Liver (tissue), 9 donors: ENCODE measurements around the gene ZNF786. TPM values are rescaled to one million over a fixed set of nuclear protein-coding genes. Genes with fewer than 3 reads are reported as not detected.
"Not testable (repeated sequence)": the region's sequence is repeated elsewhere in the genome, so short reads cannot be mapped to it uniquely, and the experiment has no call there.

Experiments used
- DNase-seq: peaks from one replicate; pipeline ENCODE4 v3.0.0-alpha.2; 2017; ENCODE audit warnings: low spot score
- H3K27ac ChIP-seq, 2 donors: one replicate each; pipeline ENCODE4 v1.7.0; 2013; ENCODE audit warnings: inconsistent platforms in 2 of 2, low read length in 2 of 2, control low read depth in 1 of 2, low read depth in 1 of 2, mild to moderate bottlenecking in 1 of 2
- H3K27me3 ChIP-seq, 4 donors: one replicate each; pipeline versions ENCODE4 v1.6.1 to v1.7.0; 2013; ENCODE audit warnings: low read length in 3 of 4, inconsistent platforms in 1 of 4, mild to moderate bottlenecking in 1 of 4, moderate library complexity in 1 of 4; ENCODE audit not compliant: control insufficient read depth in 4 of 4, insufficient read depth in 4 of 4
- H3K36me3 ChIP-seq, 4 donors: one replicate each; pipeline versions ENCODE4 v1.6.1 to v1.7.0; 2013; ENCODE audit warnings: low read length in 3 of 4, mild to moderate bottlenecking in 3 of 4, low read depth in 1 of 4, moderate library complexity in 1 of 4; ENCODE audit not compliant: control insufficient read depth in 4 of 4, insufficient read depth in 3 of 4
- H3K4me1 ChIP-seq, 4 donors: one replicate each; pipeline versions ENCODE4 v1.6.1 to v1.7.0; 2013; ENCODE audit warnings: low read length in 3 of 4, mild to moderate bottlenecking in 3 of 4, moderate library complexity in 1 of 4; ENCODE audit not compliant: control insufficient read depth in 4 of 4, insufficient read depth in 4 of 4
- H3K4me3 ChIP-seq, 3 donors: one replicate each; pipeline versions ENCODE4 v1.6.1 to v1.7.0; 2013; ENCODE audit warnings: low read length in 3 of 3, control low read depth in 1 of 3, low read depth in 1 of 3, mild to moderate bottlenecking in 1 of 3
- H3K9ac ChIP-seq, 2 donors: one replicate each; pipeline ENCODE4 v1.7.0; 2013; ENCODE audit warnings: low read length in 2 of 2, mild to moderate bottlenecking in 2 of 2, moderate library complexity in 2 of 2, control low read depth in 1 of 2, low read depth in 1 of 2
- H3K9me3 ChIP-seq, 4 donors: one replicate each; pipeline versions ENCODE4 v1.6.1 to v1.7.0; 2013; ENCODE audit warnings: low read length in 3 of 4; ENCODE audit not compliant: control insufficient read depth in 4 of 4
- EGR1 ChIP-seq, 2 donors: IDR thresholded peaks; 2 replicates each; pipeline ENCODE4 v1.6.1; 2016 to 2018; ENCODE audit warnings: antibody characterized with exemption in 2 of 2, low read depth in 2 of 2
- GABPA ChIP-seq, 2 donors: IDR thresholded peaks in 1 of 2; conservative IDR thresholded peaks in 1 of 2; 2 replicates each; pipeline ENCODE4 v1.6.1; 2016; ENCODE audit warnings: antibody characterized with exemption in 2 of 2, mild to moderate bottlenecking in 1 of 2, moderate library complexity in 1 of 2
- HNF4A ChIP-seq, 2 donors: conservative IDR thresholded peaks; 2 replicates each; pipeline ENCODE4 v1.6.1; 2016; ENCODE audit warnings: antibody characterized with exemption in 2 of 2, mild to moderate bottlenecking in 2 of 2
- NR2F2 ChIP-seq: IDR thresholded peaks from 2 replicates; pipeline ENCODE4 v1.6.1; 2016; ENCODE audit warnings: antibody characterized with exemption
- RXRA ChIP-seq, 2 donors: IDR thresholded peaks; 2 replicates each; pipeline ENCODE4 v1.6.1; 2017 to 2018; ENCODE audit warnings: antibody characterized with exemption in 2 of 2, mild to moderate bottlenecking in 1 of 2
- TAF1 ChIP-seq: conservative IDR thresholded peaks from 2 replicates; pipeline ENCODE4 v1.6.1; 2016; ENCODE audit warnings: antibody characterized with exemption, mild to moderate bottlenecking
- YY1 ChIP-seq: IDR thresholded peaks from 2 replicates; pipeline ENCODE4 v1.6.1; 2016; ENCODE audit warnings: antibody characterized with exemption, mild to moderate bottlenecking
- WGBS: extraction: QIAGEN DNeasy Blood & Tissue Kit; methylation state at CpG from one replicate; pipeline ENCODE4 v1.1.7; 2013; 5-methylcytosine and 5-hydroxymethylcytosine counted together
- polyA plus RNA-seq, 2 donors: library from polyadenylated mRNA; stranded (reverse) in 1 of 2; unstranded in 1 of 2; fragments of 200-250 nt in 1 of 2; fragments of >200 nt in 1 of 2; fragmentation: Nextera tagmentation in 1 of 2; extraction: Ambion mirVana in 1 of 2; gene quantifications; one replicate each; pipeline versions ENCODE4 v1.2.1 to v1.2.3, GENCODE V29; 2013 to 2015
- total RNA-seq, 2 donors: library from RNA; depleted of rRNA; stranded (reverse); fragments of >200 nt; gene quantifications; one replicate each; pipeline ENCODE4 v1.2.3, GENCODE V29; 2014
- TF ChIP-seq, protein P1 (sequence below): IDR thresholded peaks from 2 replicates; pipeline ENCODE4 v1.6.1; 2016; ENCODE audit warnings: antibody characterized with exemption
- TF ChIP-seq, protein P2 (sequence below): IDR thresholded peaks from 2 replicates; pipeline ENCODE4 v1.6.1; 2016; ENCODE audit warnings: antibody characterized with exemption, mild to moderate bottlenecking
- donor health status: healthy.
- donor health status: healthy.
- donor health status: healthy.
- donor health status: healthy.
- donor health status: healthy.

The ZNF786 gene
- total and polyA plus RNA-seq, 4 donors, result 1.0 to 5.9 (median 2.3) TPM

DNA sequence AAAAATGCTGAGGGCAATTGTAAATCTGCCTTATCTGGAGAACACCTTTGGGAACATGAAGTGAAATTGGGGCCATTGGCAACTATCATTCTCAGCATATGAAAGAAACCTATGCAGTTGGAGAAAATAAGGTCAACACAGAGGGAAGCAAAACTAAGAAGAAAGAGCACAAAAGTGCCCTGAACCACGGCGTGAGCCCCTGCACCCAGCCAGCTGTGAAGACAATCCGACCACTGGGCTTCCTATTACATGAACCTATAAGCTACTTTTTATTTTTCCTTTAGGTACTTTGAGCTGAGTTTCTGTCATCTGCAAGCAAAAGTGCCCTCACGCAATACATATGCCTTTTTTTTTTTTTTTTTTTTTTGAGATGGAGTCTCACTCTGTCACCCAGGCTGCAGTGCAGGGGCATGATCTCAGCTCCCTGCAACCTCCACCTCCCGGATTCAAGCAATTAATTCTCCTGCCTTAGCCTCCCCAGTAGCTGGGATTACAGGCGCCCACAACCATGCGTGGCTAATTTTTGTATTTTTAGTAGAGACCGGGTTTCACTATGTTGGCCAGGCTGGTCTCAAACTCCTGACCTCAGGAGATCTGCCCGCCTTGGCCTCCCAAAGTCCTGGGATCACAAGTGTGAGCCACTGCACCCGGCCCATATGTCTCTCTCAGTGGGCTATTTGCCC is 28.2 kb downstream of the ZNF786 start:
- H3K4me3 ChIP-seq, H3K4me1 ChIP-seq, H3K27ac ChIP-seq, H3K9ac ChIP-seq, H3K9me3 ChIP-seq, H3K27me3 ChIP-seq, DNase-seq, H3K36me3 ChIP-seq: not testable (repeated sequence)
- 94% methylated on average over 10 of the region's 10 CpGs for WGBS

DNA sequence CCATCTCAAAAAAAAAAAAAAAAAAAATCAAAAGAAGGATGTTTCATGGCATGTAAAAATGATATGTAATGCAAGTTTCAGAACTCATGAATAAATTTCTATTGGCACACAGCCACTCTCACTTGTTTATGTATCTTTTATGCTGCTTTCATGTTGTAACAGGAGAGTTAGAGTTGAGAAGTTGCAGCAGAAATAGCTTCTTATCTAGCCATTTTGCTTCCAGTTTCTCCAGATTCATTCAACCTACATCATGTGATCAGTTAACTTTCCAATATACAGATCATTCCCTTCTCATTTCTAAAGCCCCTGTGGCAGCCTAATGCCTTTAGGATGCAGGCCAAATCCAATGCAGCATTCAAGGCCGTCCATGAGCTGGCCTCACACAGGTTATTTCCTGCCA is 30.4 kb downstream of the ZNF786 start:
- WGBS, result 84% methylated on average over 1 of the region's 1 CpG
- Histone ChIP-seq H3K9ac (no peak overlapping the region), H3K27me3 (no peaks in the 10 kb centered on the region), H3K4me1 (no peaks in the 10 kb centered on the region), H3K4me3 (no peak overlapping the region), H3K9me3 (no peaks in the 10 kb centered on the region), H3K27ac (no peak overlapping the region), H3K36me3 (no peaks in the 10 kb centered on the region)
- TF ChIP-seq TAF1 (no peak), RXRA (IDR thresholded peaks at IDR 0.05) (no peak), HNF4A (conservative IDR thresholded peaks at IDR 0.05) (no peak), EGR1 (IDR thresholded peaks at IDR 0.05; ENCODE audit: low read depth in 2 of 2) (no peak)
- DNase-seq, result no peak

DNA sequence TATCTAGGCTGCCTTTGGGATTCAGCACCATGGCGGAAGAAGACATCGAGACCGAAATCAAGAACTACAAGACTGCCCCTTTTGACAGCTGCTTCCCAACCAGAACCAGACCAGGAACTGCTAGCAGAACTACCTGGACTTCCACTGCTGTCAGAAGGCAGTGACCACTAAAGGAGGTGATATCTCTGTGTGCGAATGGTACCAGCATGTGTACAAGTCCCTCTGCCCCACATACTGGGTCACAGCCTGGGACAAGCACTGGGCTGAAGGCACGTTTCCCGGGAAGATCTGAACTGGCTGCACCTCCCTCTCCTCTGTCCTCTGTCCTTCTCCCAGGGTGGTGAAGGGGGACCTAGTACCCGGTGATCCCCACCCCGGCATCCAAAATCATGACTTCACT is 36.6 kb downstream of the ZNF786 start:
- DNase-seq, result no peak
- H3K4me3 ChIP-seq, result no peak overlapping the region
- H3K27me3 ChIP-seq, result no peaks in the 10 kb centered on the region
- 92% methylated on average over 8 of the region's 8 CpGs for WGBS
- no peaks in the 10 kb centered on the region for H3K9me3 ChIP-seq
- no peak overlapping the region for H3K27ac ChIP-seq
- H3K9ac ChIP-seq, result no peak overlapping the region
- TF ChIP-seq, protein P1, sequence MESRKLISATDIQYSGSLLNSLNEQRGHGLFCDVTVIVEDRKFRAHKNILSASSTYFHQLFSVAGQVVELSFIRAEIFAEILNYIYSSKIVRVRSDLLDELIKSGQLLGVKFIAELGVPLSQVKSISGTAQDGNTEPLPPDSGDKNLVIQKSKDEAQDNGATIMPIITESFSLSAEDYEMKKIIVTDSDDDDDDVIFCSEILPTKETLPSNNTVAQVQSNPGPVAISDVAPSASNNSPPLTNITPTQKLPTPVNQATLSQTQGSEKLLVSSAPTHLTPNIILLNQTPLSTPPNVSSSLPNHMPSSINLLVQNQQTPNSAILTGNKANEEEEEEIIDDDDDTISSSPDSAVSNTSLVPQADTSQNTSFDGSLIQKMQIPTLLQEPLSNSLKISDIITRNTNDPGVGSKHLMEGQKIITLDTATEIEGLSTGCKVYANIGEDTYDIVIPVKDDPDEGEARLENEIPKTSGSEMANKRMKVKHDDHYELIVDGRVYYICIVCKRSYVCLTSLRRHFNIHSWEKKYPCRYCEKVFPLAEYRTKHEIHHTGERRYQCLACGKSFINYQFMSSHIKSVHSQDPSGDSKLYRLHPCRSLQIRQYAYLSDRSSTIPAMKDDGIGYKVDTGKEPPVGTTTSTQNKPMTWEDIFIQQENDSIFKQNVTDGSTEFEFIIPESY, result no peak
- no peak for TF ChIP-seq NR2F2
- TF ChIP-seq, protein P2, sequence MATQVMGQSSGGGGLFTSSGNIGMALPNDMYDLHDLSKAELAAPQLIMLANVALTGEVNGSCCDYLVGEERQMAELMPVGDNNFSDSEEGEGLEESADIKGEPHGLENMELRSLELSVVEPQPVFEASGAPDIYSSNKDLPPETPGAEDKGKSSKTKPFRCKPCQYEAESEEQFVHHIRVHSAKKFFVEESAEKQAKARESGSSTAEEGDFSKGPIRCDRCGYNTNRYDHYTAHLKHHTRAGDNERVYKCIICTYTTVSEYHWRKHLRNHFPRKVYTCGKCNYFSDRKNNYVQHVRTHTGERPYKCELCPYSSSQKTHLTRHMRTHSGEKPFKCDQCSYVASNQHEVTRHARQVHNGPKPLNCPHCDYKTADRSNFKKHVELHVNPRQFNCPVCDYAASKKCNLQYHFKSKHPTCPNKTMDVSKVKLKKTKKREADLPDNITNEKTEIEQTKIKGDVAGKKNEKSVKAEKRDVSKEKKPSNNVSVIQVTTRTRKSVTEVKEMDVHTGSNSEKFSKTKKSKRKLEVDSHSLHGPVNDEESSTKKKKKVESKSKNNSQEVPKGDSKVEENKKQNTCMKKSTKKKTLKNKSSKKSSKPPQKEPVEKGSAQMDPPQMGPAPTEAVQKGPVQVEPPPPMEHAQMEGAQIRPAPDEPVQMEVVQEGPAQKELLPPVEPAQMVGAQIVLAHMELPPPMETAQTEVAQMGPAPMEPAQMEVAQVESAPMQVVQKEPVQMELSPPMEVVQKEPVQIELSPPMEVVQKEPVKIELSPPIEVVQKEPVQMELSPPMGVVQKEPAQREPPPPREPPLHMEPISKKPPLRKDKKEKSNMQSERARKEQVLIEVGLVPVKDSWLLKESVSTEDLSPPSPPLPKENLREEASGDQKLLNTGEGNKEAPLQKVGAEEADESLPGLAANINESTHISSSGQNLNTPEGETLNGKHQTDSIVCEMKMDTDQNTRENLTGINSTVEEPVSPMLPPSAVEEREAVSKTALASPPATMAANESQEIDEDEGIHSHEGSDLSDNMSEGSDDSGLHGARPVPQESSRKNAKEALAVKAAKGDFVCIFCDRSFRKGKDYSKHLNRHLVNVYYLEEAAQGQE, result no peak
- no peak for TF ChIP-seq GABPA (IDR thresholded peaks at IDR 0.05 in 1 of 2, conservative IDR thresholded peaks at IDR 0.05 in 1 of 2)
- no peak for TF ChIP-seq YY1
- TF ChIP-seq TAF1, result no peak
- no peaks in the 10 kb centered on the region for H3K36me3 ChIP-seq
- no peaks in the 10 kb centered on the region for H3K4me1 ChIP-seq
